AG10803 (cell line): Measurements from ENCODE around the gene PEX11G.

Experiments used
- DNase-seq: peaks from one replicate; pipeline ENCODE4 v3.0.0; 2010; ENCODE audit warnings: low read depth
- H3K4me3 ChIP-seq: 2 replicates; pipeline ENCODE4 v1.5.1; 2011; ENCODE audit warnings: mild to moderate bottlenecking, low read length, control low read depth
- TF ChIP-seq, protein P1 (sequence below): conservative IDR thresholded peaks from 2 replicates; pipeline ENCODE4 v1.5.1; 2011; ENCODE audit warnings: mild to moderate bottlenecking, low read length, control low read depth, inconsistent platforms

Gene PEX11G

DNA sequence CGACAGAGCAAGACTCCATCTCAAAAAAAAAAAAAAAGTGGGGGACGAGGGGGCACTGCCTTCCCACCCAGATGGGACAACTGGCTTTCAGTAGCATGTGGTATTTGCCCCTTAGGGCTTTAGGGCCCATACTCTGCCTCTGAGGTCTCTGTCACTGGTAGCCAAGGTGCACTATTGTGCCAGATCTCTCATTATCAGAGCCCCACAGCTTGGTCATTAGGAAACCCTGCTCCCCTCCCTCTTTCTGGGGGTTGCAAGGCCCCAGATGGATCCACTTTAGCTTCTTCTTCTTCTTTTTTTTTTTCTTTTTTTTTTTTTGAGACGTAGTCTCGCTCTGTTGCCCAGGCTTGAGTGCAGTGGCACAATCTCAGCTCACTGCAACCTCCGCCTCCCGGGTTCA lies 15.8 kb upstream of the PEX11G start:
- DNase-seq: no peak
- TF ChIP-seq, protein P1, sequence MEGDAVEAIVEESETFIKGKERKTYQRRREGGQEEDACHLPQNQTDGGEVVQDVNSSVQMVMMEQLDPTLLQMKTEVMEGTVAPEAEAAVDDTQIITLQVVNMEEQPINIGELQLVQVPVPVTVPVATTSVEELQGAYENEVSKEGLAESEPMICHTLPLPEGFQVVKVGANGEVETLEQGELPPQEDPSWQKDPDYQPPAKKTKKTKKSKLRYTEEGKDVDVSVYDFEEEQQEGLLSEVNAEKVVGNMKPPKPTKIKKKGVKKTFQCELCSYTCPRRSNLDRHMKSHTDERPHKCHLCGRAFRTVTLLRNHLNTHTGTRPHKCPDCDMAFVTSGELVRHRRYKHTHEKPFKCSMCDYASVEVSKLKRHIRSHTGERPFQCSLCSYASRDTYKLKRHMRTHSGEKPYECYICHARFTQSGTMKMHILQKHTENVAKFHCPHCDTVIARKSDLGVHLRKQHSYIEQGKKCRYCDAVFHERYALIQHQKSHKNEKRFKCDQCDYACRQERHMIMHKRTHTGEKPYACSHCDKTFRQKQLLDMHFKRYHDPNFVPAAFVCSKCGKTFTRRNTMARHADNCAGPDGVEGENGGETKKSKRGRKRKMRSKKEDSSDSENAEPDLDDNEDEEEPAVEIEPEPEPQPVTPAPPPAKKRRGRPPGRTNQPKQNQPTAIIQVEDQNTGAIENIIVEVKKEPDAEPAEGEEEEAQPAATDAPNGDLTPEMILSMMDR: no peak
- no peak overlapping the region for H3K4me3 ChIP-seq

DNA sequence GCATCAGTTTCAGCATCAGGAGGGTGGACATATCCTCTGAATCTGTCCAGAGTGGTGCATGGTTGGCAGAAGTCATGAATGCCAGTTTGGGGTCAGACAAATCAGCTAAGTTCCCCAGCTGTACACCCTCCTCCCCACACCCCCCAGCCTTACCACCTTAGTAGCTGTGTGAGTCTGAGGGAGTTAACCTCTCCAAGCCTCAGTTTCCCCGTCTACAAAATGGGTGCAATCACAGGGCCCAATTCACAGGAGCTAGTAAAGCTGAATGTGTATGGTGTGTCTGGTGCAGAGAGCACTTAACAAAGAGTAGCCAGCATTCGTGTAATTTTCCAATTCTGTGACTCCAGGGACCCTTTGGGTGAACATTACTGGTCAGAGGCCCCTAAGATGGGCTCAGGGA lies 13.7 kb upstream of the PEX11G start:
- DNase-seq: no peak
- TF ChIP-seq, protein P1: no peak

DNA sequence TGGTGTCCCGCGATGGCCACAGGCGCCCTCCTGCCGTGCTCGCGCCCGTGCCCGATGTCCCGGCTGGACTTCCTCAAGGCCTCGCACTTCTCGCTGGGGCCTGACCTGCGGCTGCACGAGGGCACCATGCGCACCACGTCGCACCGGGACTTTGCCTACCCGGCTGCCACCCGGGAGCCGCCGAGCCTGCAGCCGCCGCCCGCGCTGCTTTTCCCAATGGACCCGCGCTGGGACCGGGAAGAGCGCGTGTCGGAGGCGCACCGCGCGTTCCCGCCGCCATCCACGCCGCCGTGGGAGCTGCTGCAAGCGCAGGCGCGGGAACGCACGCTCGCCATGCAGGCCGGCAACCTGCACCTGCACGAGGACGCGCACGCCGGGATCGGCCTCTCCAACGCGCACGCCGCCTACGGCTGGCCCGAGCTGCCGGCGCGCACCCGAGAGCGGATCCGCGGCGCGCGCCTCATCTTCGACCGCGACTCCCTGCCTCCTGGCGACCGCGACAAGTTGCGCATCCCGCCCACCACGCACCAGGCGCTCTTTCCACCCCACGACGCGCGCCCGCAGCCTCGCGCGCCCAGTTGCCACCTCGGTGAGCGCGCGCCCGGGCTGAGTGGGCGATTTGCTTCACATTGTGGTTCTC lies 12.1 kb upstream of the PEX11G start:
- H3K4me3 ChIP-seq: no peak overlapping the region; the same call in 1 of the 2 replicates
- TF ChIP-seq, protein P1: no peak
- DNase-seq: no peak

More for the DNA sequence above, 13.7 kb upstream of the PEX11G start:
- no peak overlapping the region for H3K4me3 ChIP-seq

DNA sequence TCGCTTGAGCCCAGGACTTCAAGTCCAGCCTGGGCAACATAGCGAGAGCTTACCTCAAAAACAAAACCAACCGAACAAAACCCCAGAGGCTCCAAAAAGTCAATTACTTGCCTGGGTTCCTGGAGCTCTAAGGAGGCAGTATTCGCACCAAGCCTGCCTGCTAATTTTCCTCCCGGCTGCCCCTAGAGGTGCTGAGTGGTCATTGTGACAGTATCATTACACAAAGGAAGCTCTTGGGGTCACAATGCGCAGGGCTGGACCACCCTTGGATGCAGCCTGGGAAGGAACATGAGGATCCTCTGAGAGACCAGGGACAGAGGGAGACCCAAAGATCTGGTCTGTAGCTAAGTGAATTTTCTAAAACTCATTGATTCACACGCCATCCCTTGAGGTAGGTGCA lies 8.5 kb upstream of the PEX11G start:
- no peak overlapping the region for H3K4me3 ChIP-seq
- TF ChIP-seq, protein P1: peak; percentile 53
- no peak for DNase-seq

DNA sequence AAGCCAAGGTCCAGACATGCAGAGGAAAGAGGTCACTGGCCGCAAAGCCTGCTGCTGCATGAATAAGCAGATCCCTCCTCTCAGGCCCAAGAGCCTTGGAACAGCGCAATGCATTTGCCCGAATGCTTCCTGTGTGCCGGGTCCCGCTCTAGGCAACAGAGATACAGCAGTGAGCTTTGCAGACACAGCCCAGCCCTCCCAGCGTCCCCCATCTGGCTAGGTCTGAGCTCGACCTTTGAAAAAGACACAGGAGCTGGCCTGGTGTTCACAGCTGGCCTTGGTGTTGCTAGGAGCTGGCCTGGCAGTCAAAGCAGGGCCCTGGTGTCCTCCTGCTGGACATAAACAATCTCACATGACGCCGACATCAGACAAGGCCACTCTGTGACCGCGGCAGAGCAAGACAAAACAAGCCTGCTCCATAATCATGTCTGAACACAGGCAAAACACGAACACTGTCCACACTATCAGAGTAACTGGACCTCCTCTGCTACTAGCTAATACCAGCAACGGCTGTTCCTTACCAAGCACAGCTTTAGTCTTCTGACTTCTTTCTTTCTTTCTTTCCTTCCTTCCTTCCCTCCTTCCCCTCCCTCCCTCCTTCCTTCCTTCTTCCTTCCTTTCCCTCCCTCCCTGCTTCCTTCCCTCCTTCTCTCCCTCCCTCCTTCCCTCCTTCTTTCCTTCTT lies 5.7 kb upstream of the PEX11G start:
- DNase-seq: no peak
- TF ChIP-seq, protein P1: no peak

DNA sequence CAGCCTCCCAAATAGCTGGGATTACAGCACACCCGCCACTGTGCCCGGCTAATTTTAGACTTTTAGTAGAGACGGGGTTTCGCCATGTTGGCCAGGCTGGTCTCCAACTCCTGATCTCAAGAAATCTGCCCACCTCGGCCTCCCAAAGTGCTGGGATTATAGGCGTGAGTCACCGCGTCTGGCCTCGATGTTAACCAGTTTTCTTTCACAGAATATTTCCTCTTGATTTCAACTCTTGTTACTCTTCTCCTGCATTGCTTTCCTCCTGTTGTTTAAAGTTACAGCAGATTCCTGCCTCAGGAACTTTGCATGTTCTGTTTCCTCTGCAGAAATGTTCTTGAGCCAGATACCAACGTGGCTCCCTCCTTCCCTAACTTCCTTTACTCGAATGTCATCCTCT lies 3.7 kb upstream of the PEX11G start:
- TF ChIP-seq, protein P1: no peak
- no peak for DNase-seq
- no peak overlapping the region for H3K4me3 ChIP-seq

More for the DNA sequence above, 5.7 kb upstream of the PEX11G start:
- no peak overlapping the region for H3K4me3 ChIP-seq

DNA sequence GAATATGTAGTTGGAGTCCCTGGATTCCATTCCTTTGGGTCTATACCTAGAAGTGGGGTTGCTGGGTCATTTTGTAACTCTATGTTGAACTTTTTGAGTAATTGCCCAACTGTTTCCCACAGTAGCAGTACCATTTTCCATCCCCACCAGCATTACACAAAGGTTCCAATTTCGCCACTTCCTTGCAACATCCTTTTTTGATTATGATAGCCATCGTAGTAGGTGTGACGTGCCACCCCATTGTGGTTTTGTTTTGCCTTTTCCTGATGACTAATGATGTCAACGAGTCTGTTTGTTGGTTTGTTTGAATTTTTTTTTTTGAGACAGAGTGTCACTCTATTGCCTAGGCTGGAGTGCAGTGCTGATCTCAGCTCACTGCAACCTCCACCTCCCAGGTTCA lies 3.3 kb upstream of the PEX11G start:
- H3K4me3 ChIP-seq: no peak overlapping the region
- TF ChIP-seq, protein P1: no peak
- peak; percentile 77 for DNase-seq
